ENCODE results near the gene FAM222B. TPM values are rescaled to one million over a fixed set of nuclear protein-coding genes. Genes with fewer than 3 reads are reported as not detected.

FAM222B gene
- total and polyA plus RNA-seq, 2 of the 4 experiments (the other 2 are of a cell fraction), result 2.5 to 10.8 TPM

Small RNA genes within 50 kb of the gene (microRNA-seq; reads per million reads assigned to microRNA genes)
- gene MIR451B (ENCODE audit: unreplicated experiment) (not detected), gene RF00019 (ENCODE audit: insufficient read depth, insufficient read length) (not detected), gene SNORD42A (ENCODE audit: insufficient read depth, insufficient read length) (not detected), gene SNORD42B (ENCODE audit: insufficient read depth, insufficient read length) (not detected), gene SNORD4A (ENCODE audit: insufficient read depth, insufficient read length) (not detected), gene SNORD4B (ENCODE audit: insufficient read depth, insufficient read length) (not detected)

Small RNA genes within 50 kb of the gene (small RNA-seq; reads per million reads assigned to genes)
- gene RF00019, result 0 reads per million in 5 experiments
- 0 reads per million in 5 experiments for gene SNORD42A
- gene SNORD42B, result 0 to 10.4 (median 1.8) reads per million in 5 experiments
- gene SNORD4A, result 0 reads per million in 5 experiments
- 0 reads per million in 5 experiments for gene SNORD4B

Other genes starting within 250 kb of the FAM222B start
- gene SPAG5, start 243.8 kb downstream of the FAM222B start, total RNA-seq (2012; rRNA removed), result 55.5 and 60.8 TPM in 2 replicates
- 40.3 and 47.3 TPM in 2 replicates for gene SPAG5, start 243.8 kb downstream of the FAM222B start, polyA plus RNA-seq (2012; rRNA removed)
- gene RSKR, start 228.6 kb downstream of the FAM222B start, total RNA-seq (2012; rRNA removed), result 2.2 and 2.8 TPM in 2 replicates
- 5.9 and 6.8 TPM in 2 replicates for gene RSKR, start 228.6 kb downstream of the FAM222B start, polyA plus RNA-seq (2012; rRNA removed)
- gene BLTP2, start 197.6 kb downstream of the FAM222B start, total RNA-seq (2012; rRNA removed), result 146 and 174 TPM in 2 replicates
- gene BLTP2, start 197.6 kb downstream of the FAM222B start, polyA plus RNA-seq (2012; rRNA removed), result 42.3 and 49.0 TPM in 2 replicates
- 79.2 and 81.7 TPM in 2 replicates for gene SDF2, start 180.9 kb downstream of the FAM222B start, total RNA-seq (2012; rRNA removed)
- gene SDF2, start 180.9 kb downstream of the FAM222B start, polyA plus RNA-seq (2012; rRNA removed), result 76.0 and 80.8 TPM in 2 replicates
- 44.8 and 45.0 TPM in 2 replicates for gene SUPT6H, start 180.6 kb downstream of the FAM222B start, total RNA-seq (2012; rRNA removed)
- gene SUPT6H, start 180.6 kb downstream of the FAM222B start, polyA plus RNA-seq (2012; rRNA removed), result 40.0 and 41.4 TPM in 2 replicates
- gene PROCA1, start 130.9 kb downstream of the FAM222B start, total RNA-seq (2012; rRNA removed), result 0.28 and 0.36 TPM in 2 replicates
- gene PROCA1, start 130.9 kb downstream of the FAM222B start, polyA plus RNA-seq (2012; rRNA removed), result 1.7 and 3.0 TPM in 2 replicates
- 304 and 351 TPM in 2 replicates for gene RAB34, start 124.9 kb downstream of the FAM222B start, total RNA-seq (2012; rRNA removed)
- gene RAB34, start 124.9 kb downstream of the FAM222B start, polyA plus RNA-seq (2012; rRNA removed), result 374 and 387 TPM in 2 replicates
- 572 and 596 TPM in 2 replicates for gene RPL23A, start 122.8 kb downstream of the FAM222B start, total RNA-seq (2012; rRNA removed)
- gene RPL23A, start 122.8 kb downstream of the FAM222B start, polyA plus RNA-seq (2012; rRNA removed), result 958 and 1,004 TPM in 2 replicates
- 3.6 and 3.9 TPM in 2 replicates for gene TLCD1, start 116.6 kb downstream of the FAM222B start, total RNA-seq (2012; rRNA removed)
- gene TLCD1, start 116.6 kb downstream of the FAM222B start, polyA plus RNA-seq (2012; rRNA removed), result 8.7 and 9.3 TPM in 2 replicates
- gene NEK8, start 114.0 kb downstream of the FAM222B start, total RNA-seq (2012; rRNA removed), result 3.1 and 5.2 TPM in 2 replicates
- gene NEK8, start 114.0 kb downstream of the FAM222B start, polyA plus RNA-seq (2012; rRNA removed), result 4.1 and 4.6 TPM in 2 replicates
- gene TRAF4, start 98.8 kb downstream of the FAM222B start, total RNA-seq (2012; rRNA removed), result 27.5 and 36.9 TPM in 2 replicates
- gene TRAF4, start 98.8 kb downstream of the FAM222B start, polyA plus RNA-seq (2012; rRNA removed), result 63.2 and 75.6 TPM in 2 replicates
- 25.8 and 34.1 TPM in 2 replicates for gene ERAL1, start 12.2 kb upstream of the FAM222B start, total RNA-seq (2012; rRNA removed)
- 62.3 and 71.3 TPM in 2 replicates for gene ERAL1, start 12.2 kb upstream of the FAM222B start, polyA plus RNA-seq (2012; rRNA removed)
- 19.7 and 31.1 TPM in 2 replicates for gene FLOT2, start 54.9 kb upstream of the FAM222B start, total RNA-seq (2012; rRNA removed)
- 60.1 and 67.9 TPM in 2 replicates for gene FLOT2, start 54.9 kb upstream of the FAM222B start, polyA plus RNA-seq (2012; rRNA removed)
- gene DHRS13, start 60.3 kb upstream of the FAM222B start, total RNA-seq (2012; rRNA removed), result 2.7 and 2.8 TPM in 2 replicates
- 3.9 and 4.1 TPM in 2 replicates for gene DHRS13, start 60.3 kb upstream of the FAM222B start, polyA plus RNA-seq (2012; rRNA removed)
- gene PHF12, start 108.7 kb upstream of the FAM222B start, total RNA-seq (2012; rRNA removed), result 25.6 and 26.7 TPM in 2 replicates
- 24.4 and 28.9 TPM in 2 replicates for gene PHF12, start 108.7 kb upstream of the FAM222B start, polyA plus RNA-seq (2012; rRNA removed)
- not detected in 2 replicates for gene SEZ6, start 163.2 kb upstream of the FAM222B start, total RNA-seq (2012; rRNA removed)
- not detected in 2 replicates for gene SEZ6, start 163.2 kb upstream of the FAM222B start, polyA plus RNA-seq (2012; rRNA removed)
- gene PIPOX, start 200.4 kb upstream of the FAM222B start, total RNA-seq (2012; rRNA removed), result 1.1 and 1.3 TPM in 2 replicates
- 0.11 and 0.43 TPM in 2 replicates for gene PIPOX, start 200.4 kb upstream of the FAM222B start, polyA plus RNA-seq (2012; rRNA removed)

Measured in IMR-90 (cell line).